Fibroblast of lung (primary cell): ENCODE results near the gene WNT3. TPM values are rescaled to one million over a fixed set of nuclear protein-coding genes. Genes with fewer than 3 reads are reported as not detected.
"Not testable (repeated sequence)": the region's sequence is repeated elsewhere in the genome, so short reads cannot be mapped to it uniquely, and the experiment has no call there.

ENCODE experiments used
- DNase-seq, 2 donors: peaks; one replicate each; pipeline versions ENCODE4 v3.0.0 to v3.0.0-alpha.2; 2010; ENCODE audit warnings: low read depth in 2 of 2
- H2AFZ ChIP-seq: 2 replicates; pipeline ENCODE4 v1.5.1; 2012; ENCODE audit warnings: low read length, control low read depth, inconsistent platforms
- H3K27ac ChIP-seq: 2 replicates; pipeline ENCODE4 v1.5.1; 2011; ENCODE audit warnings: low read length, control low read depth; ENCODE audit not compliant: insufficient read depth
- H3K27me3 ChIP-seq: 2 replicates; pipeline ENCODE4 v1.5.1; 2011; ENCODE audit warnings: mild to moderate bottlenecking, low read length; ENCODE audit not compliant: control insufficient read depth, insufficient read depth
- H3K36me3 ChIP-seq: 2 replicates; pipeline ENCODE4 v1.5.1; 2011; ENCODE audit warnings: low read length; ENCODE audit not compliant: control insufficient read depth, insufficient read depth
- H3K4me1 ChIP-seq: 2 replicates; pipeline ENCODE4 v1.5.1; 2011; ENCODE audit warnings: low read length; ENCODE audit not compliant: control insufficient read depth, insufficient read depth; ENCODE audit errors: extremely low read depth
- H3K4me2 ChIP-seq: 2 replicates; pipeline ENCODE4 v1.5.1; 2011; ENCODE audit warnings: low read length, control low read depth; ENCODE audit not compliant: insufficient read depth; ENCODE audit errors: extremely low read depth
- H3K4me3 ChIP-seq, 4 experiments: fragments of 200-600 bp in 1 of 4; sonication (generic) in 1 of 4; replicated peaks in 1 of 4; 2 replicates each; pipeline ENCODE4 v1.5.1; 2011 to 2016; ENCODE audit warnings: low read length in 4 of 4, low read depth in 3 of 4, mild to moderate bottlenecking in 3 of 4, control low read depth in 2 of 4, inconsistent platforms in 1 of 4, mixed read lengths in 1 of 4; ENCODE audit not compliant: insufficient read depth in 1 of 4; ENCODE audit errors: control extremely low read depth in 1 of 4
- H3K79me2 ChIP-seq: 2 replicates; pipeline ENCODE4 v1.5.1; 2012; ENCODE audit warnings: mild to moderate bottlenecking, low read length, inconsistent platforms; ENCODE audit not compliant: control insufficient read depth, insufficient read depth
- H3K9ac ChIP-seq: 2 replicates; pipeline ENCODE4 v1.5.1; 2011; ENCODE audit warnings: mild to moderate bottlenecking, low read length, control low read depth; ENCODE audit not compliant: insufficient read depth
- H3K9me3 ChIP-seq: 2 replicates; pipeline ENCODE4 v1.5.1; 2012; ENCODE audit warnings: low read depth, low read length; ENCODE audit not compliant: control insufficient read depth, insufficient read depth
- H4K20me1 ChIP-seq: 2 replicates; pipeline ENCODE4 v1.5.1; 2011; ENCODE audit warnings: low read length; ENCODE audit not compliant: control insufficient read depth, insufficient read depth; ENCODE audit errors: extremely low read depth
- CTCF ChIP-seq, 2 donors: IDR thresholded peaks in 1 of 2; conservative IDR thresholded peaks in 1 of 2; 1 replicate in 1 of 2; 2 replicates in 1 of 2; pipeline ENCODE4 v1.5.1; 2011 to 2012; ENCODE audit warnings: low read length in 2 of 2, control low read depth in 1 of 2, inconsistent platforms in 1 of 2, low read depth in 1 of 2, mild to moderate bottlenecking in 1 of 2
- EZH2 ChIP-seq: IDR thresholded peaks from 2 replicates; pipeline ENCODE4 v1.5.1; 2012; ENCODE audit warnings: low read length, control low read depth, mild to moderate bottlenecking; ENCODE audit errors: missing control alignments
- polyA plus RNA-seq, 2 donors: library from polyadenylated mRNA; depleted of rRNA in 1 of 2; stranded (reverse) in 1 of 2; unstranded in 1 of 2; fragments of >200 nt; gene quantifications; 2 replicates each; pipeline ENCODE4 v1.2.1, GENCODE V29; 2011 to 2012; ENCODE audit warnings: missing spikeins in 1 of 2
- total RNA-seq: library from RNA; depleted of rRNA; stranded (reverse); fragments of >200 nt; gene quantifications from 2 replicates; pipeline ENCODE4 v1.2.1, GENCODE V29; 2014

The WNT3 gene
- total and polyA plus RNA-seq, 2 donors (not counting 1 experiment from before 2014, with no cell fraction given): 1.3 to 1.5 TPM

- H4K20me1 ChIP-seq: no peaks in the 10 kb centered on the region
- no peaks in the 10 kb centered on the region for H3K79me2 ChIP-seq
- no peak overlapping the region for H3K4me3 ChIP-seq
- no peaks in the 10 kb centered on the region for H3K36me3 ChIP-seq
- H3K27me3 ChIP-seq: no peaks in the 10 kb centered on the region
- no peak overlapping the region for H3K9ac ChIP-seq
- H3K27ac ChIP-seq: no peak overlapping the region
- DNase-seq: no peak
- no peaks in the 10 kb centered on the region for H3K9me3 ChIP-seq
- no peak overlapping the region for H3K4me2 ChIP-seq
- TF ChIP-seq EZH2 (no peak), CTCF (conservative IDR thresholded peaks at IDR 0.05 in 1 of 2, IDR thresholded peaks at IDR 0.05 in 1 of 2; ENCODE audit: low read depth in 1 of 2, low read length in 2 of 2) (no peak)
- no peaks in the 10 kb centered on the region for H3K4me1 ChIP-seq
- no peak overlapping the region for H2AFZ ChIP-seq
Observed at GRCh38 chr17:46759141-46759540, 59.4 kb downstream of the WNT3 start.

GRCh38 chr17:46758614-46759013 is 59.9 kb downstream of the WNT3 start:
- Histone ChIP-seq H3K9ac (no peak overlapping the region), H3K9me3 (no peaks in the 10 kb centered on the region), H2AFZ (no peak overlapping the region), H3K27me3 (no peaks in the 10 kb centered on the region), H3K4me3 (no peak overlapping the region), H3K27ac (no peak overlapping the region), H3K4me2 (no peak overlapping the region), H3K79me2 (no peaks in the 10 kb centered on the region), H4K20me1 (no peaks in the 10 kb centered on the region), H3K36me3 (no peaks in the 10 kb centered on the region), H3K4me1 (no peaks in the 10 kb centered on the region)
- TF ChIP-seq CTCF (conservative IDR thresholded peaks at IDR 0.05 in 1 of 2, IDR thresholded peaks at IDR 0.05 in 1 of 2; ENCODE audit: low read depth in 1 of 2, low read length in 2 of 2) (no peak), EZH2 (no peak)
- DNase-seq: no peak

- not testable (repeated sequence) for DNase-seq, H3K4me2 ChIP-seq, H3K36me3 ChIP-seq, H2AFZ ChIP-seq, H3K4me1 ChIP-seq, H3K9ac ChIP-seq, H3K9me3 ChIP-seq, H3K27me3 ChIP-seq, H3K79me2 ChIP-seq, H4K20me1 ChIP-seq, H3K27ac ChIP-seq, H3K4me3 ChIP-seq
Observed at GRCh38 chr17:46757588-46757987, 60.9 kb downstream of the WNT3 start.
